Smooth muscle cell (in vitro differentiated cells): ENCODE data around the gene RYR2. TPM values are rescaled to one million over a fixed set of nuclear protein-coding genes. Genes with fewer than 3 reads are reported as not detected.

Source experiments
- DNase-seq: peaks from one replicate; lab custom pipeline; 2025; ENCODE audit not compliant: unreplicated experiment; lab: John Stamatoyannopoulos, UW
- H2AFZ ChIP-seq: fragments of 200-600 bp; sonication (generic); 2 replicates; pipeline ENCODE4 v1.6.0; 2016; ENCODE audit warnings: antibody characterized with exemption, low read depth, mild to moderate bottlenecking
- H3F3A ChIP-seq: fragments of 200-600 bp; sonication (generic); 2 replicates; pipeline ENCODE4 v1.6.0; 2017; ENCODE audit warnings: antibody characterized with exemption, low read depth
- H3K27ac ChIP-seq: fragments of 200-600 bp; sonication (generic); 2 replicates; pipeline ENCODE4 v1.5.1; 2016; ENCODE audit warnings: low read depth, mild to moderate bottlenecking
- H3K27me3 ChIP-seq: fragments of 200-600 bp; sonication (generic); 2 replicates; pipeline ENCODE4 v1.6.1; 2016; ENCODE audit warnings: low read depth, mild to moderate bottlenecking
- H3K36me3 ChIP-seq: fragments of 200-600 bp; sonication (generic); 2 replicates; pipeline ENCODE4 v1.5.1; 2016; ENCODE audit warnings: low read depth
- H3K4me1 ChIP-seq: fragments of 200-600 bp; sonication (generic); 2 replicates; pipeline ENCODE4 v1.5.1; 2016; ENCODE audit warnings: low read depth
- H3K4me2 ChIP-seq: fragments of 200-600 bp; sonication (generic); 2 replicates; pipeline ENCODE4 v1.6.0; 2016; ENCODE audit warnings: mild to moderate bottlenecking
- H3K4me3 ChIP-seq: fragments of 200-600 bp; sonication (generic); 2 replicates; pipeline ENCODE4 v1.5.1; 2016; ENCODE audit warnings: mild to moderate bottlenecking
- H3K79me2 ChIP-seq: fragments of 200-600 bp; sonication (generic); 2 replicates; pipeline ENCODE4 v1.6.0; 2016; ENCODE audit warnings: low read depth, mild to moderate bottlenecking
- H3K9ac ChIP-seq: fragments of 200-600 bp; sonication (generic); 2 replicates; pipeline ENCODE4 v1.6.0; 2016; ENCODE audit warnings: low read depth
- H3K9me3 ChIP-seq: fragments of 200-600 bp; sonication (generic); replicated peaks from 2 replicates; pipeline ENCODE4 v1.5.1; 2016; ENCODE audit warnings: low read depth
- H4K20me1 ChIP-seq: fragments of 200-600 bp; sonication (generic); 2 replicates; pipeline ENCODE4 v1.6.0; 2016; ENCODE audit warnings: low read depth
- CTCF ChIP-seq: fragments of 200-600 bp; sonication (generic); IDR thresholded peaks from 2 replicates; pipeline ENCODE4 v1.5.1; 2017; ENCODE audit warnings: borderline replicate concordance, mild to moderate bottlenecking, antibody characterized with exemption; ENCODE audit not compliant: insufficient read depth, poor library complexity, severe bottlenecking
- WGBS: methylation state at CpG from one replicate; pipeline ENCODE4 v1.1.7; 2016; ENCODE audit warnings: low lambda C conversion rate; 5-methylcytosine and 5-hydroxymethylcytosine counted together
- polyA plus RNA-seq: library from polyadenylated mRNA; unstranded; fragments of >200 nt; fragmentation: Nextera tagmentation; extraction: Ambion mirVana; gene quantifications from 2 replicates; pipeline ENCODE4 v1.2.1, GENCODE V29; 2016
- total RNA-seq: library from RNA; depleted of rRNA; stranded (reverse); fragments of >200 nt; gene quantifications from 2 replicates; pipeline ENCODE4 v1.2.3, GENCODE V29; 2014

Gene RYR2
- total and polyA plus RNA-seq, 2 experiments from 2014 or later: 0.09 TPM; not detected in 1

- H3K9me3 ChIP-seq: no peaks in the 10 kb centered on the region
- no peaks in the 10 kb centered on the region for H3F3A ChIP-seq
- H2AFZ ChIP-seq: no peak overlapping the region
- no peak for TF ChIP-seq CTCF
- no peaks in the 10 kb centered on the region for H4K20me1 ChIP-seq
- no peak overlapping the region for H3K4me3 ChIP-seq
- WGBS: 100% methylated on average over 1 of the region's 1 CpG
- no peaks in the 10 kb centered on the region for H3K36me3 ChIP-seq
- H3K9ac ChIP-seq: no peak overlapping the region
- no peak overlapping the region for H3K4me2 ChIP-seq
- H3K27me3 ChIP-seq: no peaks in the 10 kb centered on the region
- no peak overlapping the region for H3K27ac ChIP-seq
- DNase-seq: no peak
- H3K79me2 ChIP-seq: no peaks in the 10 kb centered on the region
- no peaks in the 10 kb centered on the region for H3K4me1 ChIP-seq
These were observed 688.9 kb downstream of the RYR2 start for GRCh38 chr1:237730826-237731350.

- no peak for TF ChIP-seq CTCF
- Histone ChIP-seq H3K79me2 (no peaks in the 10 kb centered on the region), H3K27ac (no peak overlapping the region), H2AFZ (no peak overlapping the region), H4K20me1 (no peaks in the 10 kb centered on the region), H3K4me1 (no peaks in the 10 kb centered on the region), H3F3A (no peaks in the 10 kb centered on the region), H3K9me3 (no peaks in the 10 kb centered on the region), H3K36me3 (no peaks in the 10 kb centered on the region), H3K4me2 (no peak overlapping the region), H3K4me3 (no peak overlapping the region), H3K27me3 (no peaks in the 10 kb centered on the region), H3K9ac (no peak overlapping the region)
- no peak for DNase-seq
- WGBS: 96% methylated on average over 2 of the region's 2 CpGs
These were observed 690.7 kb downstream of the RYR2 start for GRCh38 chr1:237732657-237733056.

- TF ChIP-seq CTCF: peak; percentile 24
- no peak for DNase-seq
- 63% methylated on average over 8 of the region's 8 CpGs for WGBS
These were observed 694.5 kb downstream of the RYR2 start for GRCh38 chr1:237736372-237737029.

GRCh38 chr1:237737448-237737847 is 695.5 kb downstream of the RYR2 start:
- no peaks in the 10 kb centered on the region for H3K79me2 ChIP-seq

More at GRCh38 chr1:237736372-237737029, 694.5 kb downstream of the RYR2 start:
- Histone ChIP-seq H3K9ac (no peak overlapping the region), H3K27me3 (no peaks in the 10 kb centered on the region), H3F3A (no peaks in the 10 kb centered on the region), H4K20me1 (no peaks in the 10 kb centered on the region), H2AFZ (no peak overlapping the region), H3K4me1 (no peaks in the 10 kb centered on the region), H3K79me2 (no peaks in the 10 kb centered on the region), H3K27ac (no peak overlapping the region), H3K36me3 (no peaks in the 10 kb centered on the region), H3K4me2 (no peak overlapping the region), H3K9me3 (no peaks in the 10 kb centered on the region), H3K4me3 (no peak overlapping the region)

More at GRCh38 chr1:237737448-237737847, 695.5 kb downstream of the RYR2 start:
- H3K4me1 ChIP-seq: no peaks in the 10 kb centered on the region
- no peak overlapping the region for H3K4me2 ChIP-seq
- H2AFZ ChIP-seq: no peak overlapping the region
- no peak overlapping the region for H3K4me3 ChIP-seq
- no peak overlapping the region for H3K9ac ChIP-seq
- H3K27ac ChIP-seq: no peak overlapping the region
- no peaks in the 10 kb centered on the region for H3K9me3 ChIP-seq
- H3K36me3 ChIP-seq: no peaks in the 10 kb centered on the region
- no peaks in the 10 kb centered on the region for H3F3A ChIP-seq
- no peaks in the 10 kb centered on the region for H4K20me1 ChIP-seq
- no peak for TF ChIP-seq CTCF
- DNase-seq: no peak
- H3K27me3 ChIP-seq: no peaks in the 10 kb centered on the region
